Hematopoietic multipotent progenitor cell treated with erythropoietin and hydrocortisone succinate and interleukin-3 and kit ligand, for 4 days (in vitro differentiated cells): ENCODE results near the gene TMEM37.

Source experiments
- DNase-seq: peaks from one replicate; pipeline ENCODE4 v3.0.0-alpha.2; 2015

The TMEM37 gene

GRCh38 chr2:119434664-119435063 lies 3.0 kb downstream of the TMEM37 start:
- no peak for DNase-seq

GRCh38 chr2:119435081-119435952 lies 3.7 kb downstream of the TMEM37 start:
- no peak for DNase-seq

- no peak for DNase-seq
These were observed 4.3 kb downstream of the TMEM37 start for GRCh38 chr2:119435953-119436297.

GRCh38 chr2:119436993-119437772 lies 5.5 kb downstream of the TMEM37 start:
- no peak for DNase-seq

GRCh38 chr2:119438128-119438656 lies 6.5 kb downstream of the TMEM37 start:
- DNase-seq, result no peak

- DNase-seq, result no peak
These were observed 7.2 kb downstream of the TMEM37 start for GRCh38 chr2:119438726-119439284.

GRCh38 chr2:119439574-119440500 lies 8.2 kb downstream of the TMEM37 start:
- no peak for DNase-seq

- DNase-seq, result no peak
These were observed 8.8 kb downstream of the TMEM37 start for GRCh38 chr2:119440501-119440870.

GRCh38 chr2:119440873-119441272 lies 9.2 kb downstream of the TMEM37 start:
- no peak for DNase-seq

GRCh38 chr2:119441376-119442225 lies 9.9 kb downstream of the TMEM37 start:
- no peak for DNase-seq

- DNase-seq, result no peak
These were observed 10.6 kb downstream of the TMEM37 start for GRCh38 chr2:119442226-119442619.

- DNase-seq, result no peak
These were observed 11.2 kb downstream of the TMEM37 start for GRCh38 chr2:119442850-119443249.

- DNase-seq, result no peak
These were observed 14.4 kb downstream of the TMEM37 start for GRCh38 chr2:119446037-119446436.

GRCh38 chr2:119448427-119449141 lies 16.9 kb downstream of the TMEM37 start:
- no peak for DNase-seq

- DNase-seq, result no peak
These were observed 17.9 kb downstream of the TMEM37 start for GRCh38 chr2:119449521-119449920.

GRCh38 chr2:119451336-119452050 lies 19.8 kb downstream of the TMEM37 start:
- DNase-seq, result no peak

- no peak for DNase-seq
These were observed 22.4 kb downstream of the TMEM37 start for GRCh38 chr2:119453972-119454593.

- DNase-seq, result peak; percentile 38
These were observed 23.5 kb downstream of the TMEM37 start for GRCh38 chr2:119455066-119455718.

GRCh38 chr2:119460076-119460475 lies 28.4 kb downstream of the TMEM37 start:
- DNase-seq, result no peak
